ENCODE data around the gene FGF2. TPM values are rescaled to one million over a fixed set of nuclear protein-coding genes. Genes with fewer than 3 reads are reported as not detected.
"Not testable (repeated sequence)": the region's sequence is repeated elsewhere in the genome, so short reads cannot be mapped to it uniquely, and the experiment has no call there.

The FGF2 gene
- total and polyA plus RNA-seq, 3 experiments from 2014 or later: 1.5 to 1.7 TPM; not detected in 1

- H3K4me3 ChIP-seq (ENCODE audit: low read length): no peak overlapping the region
- Mint-ChIP-seq H3K36me3 (no peaks in the 10 kb centered on the region), H3K27me3 (peaks cover 8 to 14% of the 10 kb centered on the region in 2 donors), H3K27ac (peak overlapping the region in 1 of 8 donors; percentile 66), H3K4me1 (no peaks in the 10 kb centered on the region), H3K4me3 (no peak overlapping the region), H3K9me3 (no peaks in the 10 kb centered on the region)
- DNase-seq: no peak
- no peaks in the 10 kb centered on the region for H3K9me3 ChIP-seq (ENCODE audit: low read length)
- ChIA-PET POLR2A (no interaction called here), CTCF (no interaction called here)
- H3K27ac ChIP-seq (ENCODE audit: low read depth, low read length): no peak overlapping the region
- no peaks in the 10 kb centered on the region for H3K27me3 ChIP-seq (ENCODE audit: insufficient read depth, low read length, poor library complexity, severe bottlenecking)
- H3K36me3 ChIP-seq (ENCODE audit: insufficient read depth, low read length): no peaks in the 10 kb centered on the region
- H3K4me1 ChIP-seq (ENCODE audit: insufficient read depth, low read length): no peaks in the 10 kb centered on the region
Measured at GRCh38 chr4:122842984-122843531, 16.4 kb downstream of the FGF2 start.

- POLR2A ChIA-PET; H3K36me3 Mint-ChIP-seq; H3K9me3 Mint-ChIP-seq; H3K4me1 Mint-ChIP-seq; H3K4me1 ChIP-seq (ENCODE audit: insufficient read depth, low read length); H3K4me3 ChIP-seq (ENCODE audit: low read length); DNase-seq; CTCF ChIA-PET; H3K4me3 Mint-ChIP-seq; H3K36me3 ChIP-seq (ENCODE audit: insufficient read depth, low read length); H3K27me3 ChIP-seq (ENCODE audit: insufficient read depth, low read length, poor library complexity, severe bottlenecking); H3K27ac ChIP-seq (ENCODE audit: low read depth, low read length); H3K27ac Mint-ChIP-seq; H3K9me3 ChIP-seq (ENCODE audit: low read length): not testable (repeated sequence)
- H3K27me3 Mint-ChIP-seq: peaks cover 5 to 10% of the 10 kb centered on the region in 2 donors
Measured at GRCh38 chr4:122844391-122844790, 17.8 kb downstream of the FGF2 start.

- Mint-ChIP-seq H3K9me3 (no peaks in the 10 kb centered on the region), H3K27me3 (peaks cover 3 to 8% of the 10 kb centered on the region in 2 donors), H3K4me3 (no peak overlapping the region), H3K27ac (no peak overlapping the region), H3K36me3 (no peaks in the 10 kb centered on the region), H3K4me1 (no peaks in the 10 kb centered on the region)
- no peaks in the 10 kb centered on the region for H3K9me3 ChIP-seq (ENCODE audit: low read length)
- no peaks in the 10 kb centered on the region for H3K36me3 ChIP-seq (ENCODE audit: insufficient read depth, low read length)
- CTCF ChIA-PET: no interaction called here
- no peaks in the 10 kb centered on the region for H3K4me1 ChIP-seq (ENCODE audit: insufficient read depth, low read length)
- POLR2A ChIA-PET: no interaction called here
- DNase-seq: no peak
- no peaks in the 10 kb centered on the region for H3K27me3 ChIP-seq (ENCODE audit: insufficient read depth, low read length, poor library complexity, severe bottlenecking)
- no peak overlapping the region for H3K27ac ChIP-seq (ENCODE audit: low read depth, low read length)
- H3K4me3 ChIP-seq (ENCODE audit: low read length): no peak overlapping the region
Measured at GRCh38 chr4:122845066-122845465, 18.4 kb downstream of the FGF2 start.

GRCh38 chr4:122845760-122846159, 19.1 kb downstream of the FGF2 start:
- peaks cover 3 to 8% of the 10 kb centered on the region in 2 donors for H3K27me3 Mint-ChIP-seq
- no peak for DNase-seq
- no peaks in the 10 kb centered on the region for H3K9me3 Mint-ChIP-seq
- Histone ChIP-seq H3K36me3 (ENCODE audit: insufficient read depth, low read length) (no peaks in the 10 kb centered on the region), H3K4me1 (ENCODE audit: insufficient read depth, low read length) (no peaks in the 10 kb centered on the region), H3K4me3 (ENCODE audit: low read length) (no peak overlapping the region), H3K9me3 (ENCODE audit: low read length) (no peaks in the 10 kb centered on the region), H3K27ac (ENCODE audit: low read depth, low read length) (no peak overlapping the region), H3K27me3 (ENCODE audit: insufficient read depth, low read length, poor library complexity, severe bottlenecking) (no peaks in the 10 kb centered on the region)
- no peaks in the 10 kb centered on the region for H3K4me1 Mint-ChIP-seq
- POLR2A ChIA-PET: no interaction called here
- H3K4me3 Mint-ChIP-seq: no peak overlapping the region
- no peak overlapping the region for H3K27ac Mint-ChIP-seq
- CTCF ChIA-PET: no interaction called here
- no peaks in the 10 kb centered on the region for H3K36me3 Mint-ChIP-seq

GRCh38 chr4:122847931-122848330, 21.3 kb downstream of the FGF2 start:
- Histone ChIP-seq H3K4me1 (ENCODE audit: insufficient read depth, low read length) (no peaks in the 10 kb centered on the region), H3K9me3 (ENCODE audit: low read length) (no peaks in the 10 kb centered on the region), H3K4me3 (ENCODE audit: low read length) (no peak overlapping the region), H3K27me3 (ENCODE audit: insufficient read depth, low read length, poor library complexity, severe bottlenecking) (no peaks in the 10 kb centered on the region), H3K27ac (ENCODE audit: low read depth, low read length) (no peak overlapping the region), H3K36me3 (ENCODE audit: insufficient read depth, low read length) (no peaks in the 10 kb centered on the region)
- Mint-ChIP-seq H3K4me1 (no peaks in the 10 kb centered on the region), H3K36me3 (no peaks in the 10 kb centered on the region), H3K27me3 (peaks cover 3 to 8% of the 10 kb centered on the region in 2 donors), H3K27ac (no peak overlapping the region), H3K4me3 (no peak overlapping the region), H3K9me3 (no peaks in the 10 kb centered on the region)
- ChIA-PET POLR2A (no interaction called here), CTCF (no interaction called here)
- DNase-seq: no peak

- peak overlapping the region in 1 of 8 donors; percentile 21 for H3K27ac Mint-ChIP-seq
- H3K36me3 Mint-ChIP-seq; H3K36me3 ChIP-seq (ENCODE audit: insufficient read depth, low read length); POLR2A ChIA-PET; H3K27me3 ChIP-seq (ENCODE audit: insufficient read depth, low read length, poor library complexity, severe bottlenecking); CTCF ChIA-PET; H3K4me3 Mint-ChIP-seq; H3K4me3 ChIP-seq (ENCODE audit: low read length); H3K27ac ChIP-seq (ENCODE audit: low read depth, low read length); H3K9me3 Mint-ChIP-seq; DNase-seq; H3K4me1 ChIP-seq (ENCODE audit: insufficient read depth, low read length); H3K9me3 ChIP-seq (ENCODE audit: low read length); H3K4me1 Mint-ChIP-seq: not testable (repeated sequence)
- peaks cover 7 to 12% of the 10 kb centered on the region in 2 donors for H3K27me3 Mint-ChIP-seq
Measured at GRCh38 chr4:122849789-122850188, 23.2 kb downstream of the FGF2 start.

- Mint-ChIP-seq H3K4me1 (peaks cover 0 to 8% (median 6%) of the 10 kb centered on the region in 3 donors), H3K9me3 (peaks cover 0 to 2% (median 0%) of the 10 kb centered on the region in 5 donors), H3K27ac (no peak overlapping the region), H3K27me3 (peaks cover 6 to 12% of the 10 kb centered on the region in 2 donors), H3K36me3 (no peaks in the 10 kb centered on the region), H3K4me3 (no peak overlapping the region)
- Histone ChIP-seq H3K4me3 (ENCODE audit: low read length) (no peak overlapping the region), H3K4me1 (ENCODE audit: insufficient read depth, low read length) (no peaks in the 10 kb centered on the region), H3K27ac (ENCODE audit: low read depth, low read length) (no peak overlapping the region), H3K9me3 (ENCODE audit: low read length) (no peaks in the 10 kb centered on the region), H3K36me3 (ENCODE audit: insufficient read depth, low read length) (no peaks in the 10 kb centered on the region), H3K27me3 (ENCODE audit: insufficient read depth, low read length, poor library complexity, severe bottlenecking) (no peaks in the 10 kb centered on the region)
- ChIA-PET CTCF (no interaction called here), POLR2A (no interaction called here)
- DNase-seq: no peak
Measured at GRCh38 chr4:122851568-122851967, 24.9 kb downstream of the FGF2 start.

- Histone ChIP-seq H3K4me1 (ENCODE audit: insufficient read depth, low read length) (no peaks in the 10 kb centered on the region), H3K27ac (ENCODE audit: low read depth, low read length) (no peak overlapping the region), H3K9me3 (ENCODE audit: low read length) (no peaks in the 10 kb centered on the region), H3K4me3 (ENCODE audit: low read length) (no peak overlapping the region), H3K27me3 (ENCODE audit: insufficient read depth, low read length, poor library complexity, severe bottlenecking) (no peaks in the 10 kb centered on the region), H3K36me3 (ENCODE audit: insufficient read depth, low read length) (no peaks in the 10 kb centered on the region)
- Mint-ChIP-seq H3K27me3 (peaks cover 5 to 6% of the 10 kb centered on the region in 2 donors), H3K27ac (peak overlapping the region in 1 of 8 donors; percentile 24), H3K9me3 (peaks cover 0 to 2% (median 0%) of the 10 kb centered on the region in 5 donors), H3K4me3 (peak overlapping the region in 1 of 7 donors; percentile 4), H3K36me3 (no peaks in the 10 kb centered on the region), H3K4me1 (peaks cover 0 to 8% (median 6%) of the 10 kb centered on the region in 3 donors)
- no peak for DNase-seq
- ChIA-PET POLR2A (no interaction called here), CTCF (no interaction called here)
Measured at GRCh38 chr4:122854447-122855352, 28.1 kb downstream of the FGF2 start.
